SH-SY5Y (cell line): ENCODE data around the gene AP1G1.

Source experiments
- GATA2 ChIP-seq: IDR thresholded peaks from 2 replicates; pipeline ENCODE4 v1.6.1; 2011; ENCODE audit warnings: mild to moderate bottlenecking, low read depth, low read length
- GATA3 ChIP-seq: IDR thresholded peaks from 2 replicates; pipeline ENCODE4 v1.6.1; 2011; ENCODE audit warnings: low read depth, mild to moderate bottlenecking, low read length, moderate library complexity

Gene AP1G1

GRCh38 chr16:71775949-71776348 lies 32.7 kb downstream of the AP1G1 start:
- no peak for TF ChIP-seq GATA3
- no peak for TF ChIP-seq GATA2

- TF ChIP-seq GATA3: no peak
- TF ChIP-seq GATA2: no peak
Measured at GRCh38 chr16:71771571-71771970, 37.1 kb downstream of the AP1G1 start.

- TF ChIP-seq GATA2 (no peak), GATA3 (no peak)
Measured at GRCh38 chr16:71769222-71769621, 39.4 kb downstream of the AP1G1 start.

- TF ChIP-seq GATA2 (no peak), GATA3 (no peak)
Measured at GRCh38 chr16:71767060-71767900, 41.4 kb downstream of the AP1G1 start.

- TF ChIP-seq GATA3 (no peak), GATA2 (no peak)
Measured at GRCh38 chr16:71762186-71762585, 46.4 kb downstream of the AP1G1 start.

GRCh38 chr16:71761097-71761496 lies 47.5 kb downstream of the AP1G1 start:
- TF ChIP-seq GATA2 (no peak), GATA3 (no peak)

GRCh38 chr16:71758293-71758760 lies 50.3 kb downstream of the AP1G1 start:
- no peak for TF ChIP-seq GATA2
- TF ChIP-seq GATA3: no peak

GRCh38 chr16:71754652-71755051 lies 54.0 kb downstream of the AP1G1 start:
- no peak for TF ChIP-seq GATA2
- TF ChIP-seq GATA3: no peak

GRCh38 chr16:71754108-71754507 lies 54.5 kb downstream of the AP1G1 start:
- TF ChIP-seq GATA3: no peak
- no peak for TF ChIP-seq GATA2

- TF ChIP-seq GATA3 (no peak), GATA2 (no peak)
Measured at GRCh38 chr16:71748226-71748625, 60.4 kb downstream of the AP1G1 start.

GRCh38 chr16:71746442-71747046 lies 62.1 kb downstream of the AP1G1 start:
- TF ChIP-seq GATA3 (no peak), GATA2 (no peak)

- TF ChIP-seq GATA3 (no peak), GATA2 (no peak)
Measured at GRCh38 chr16:71738855-71739254, 69.8 kb downstream of the AP1G1 start.

GRCh38 chr16:71737501-71737900 lies 71.1 kb downstream of the AP1G1 start:
- TF ChIP-seq GATA2: no peak
- no peak for TF ChIP-seq GATA3

GRCh38 chr16:71734511-71734910 lies 74.1 kb downstream of the AP1G1 start:
- TF ChIP-seq GATA2 (no peak), GATA3 (no peak)

- no peak for TF ChIP-seq GATA2
- no peak for TF ChIP-seq GATA3
Measured at GRCh38 chr16:71732587-71732986, 76.0 kb downstream of the AP1G1 start.
